B cell (primary cell): Measurements from ENCODE around the gene RAB3A. TPM values are rescaled to one million over a fixed set of nuclear protein-coding genes. Genes with fewer than 3 reads are reported as not detected.

Experiments
- ATAC-seq: fragments of 200-7000 bp; cut with Tn5 transposase; one replicate; pipeline ENCODE4 v1.10.0; 2021; ENCODE audit warnings: low read depth, mild to moderate bottlenecking, moderate number of reproducible peaks, moderate library complexity
- CTCF ChIA-PET: fragments of 350-600 bp; sonication (Branson Sonifier 250); formaldehyde crosslinking; loops from one replicate; lab custom pipeline; 2021; ENCODE audit warnings: antibody characterized with exemption, inconsistent platforms; lab: Charles Lee
- POLR2A ChIA-PET: fragments of 350-600 bp; sonication (Branson Sonifier 250); formaldehyde crosslinking; loops from one replicate; lab custom pipeline; 2021; ENCODE audit warnings: antibody characterized with exemption; lab: Charles Lee
- DNase-seq: peaks from one replicate; pipeline ENCODE4 v3.0.0; 2013
- H2AFZ ChIP-seq: 2 replicates; pipeline ENCODE4 v1.6.1; 2012; ENCODE audit warnings: mild to moderate bottlenecking, low read depth, low read length; ENCODE audit not compliant: insufficient read depth, poor library complexity, severe bottlenecking
- H3K27ac ChIP-seq, 2 donors: 1 replicate in 1 of 2; 2 replicates in 1 of 2; pipeline ENCODE4 v1.5.1; 2012 to 2013; ENCODE audit warnings: low read length in 2 of 2, mild to moderate bottlenecking in 2 of 2, moderate library complexity in 1 of 2
- H3K27me3 ChIP-seq, 4 experiments: fragments of 200-600 bp in 1 of 4; sonication (generic) in 1 of 4; replicated peaks in 1 of 4; 1 replicate in 2 of 4; 2 replicates in 2 of 4; pipeline versions ENCODE4 v1.6.1 to v1.7.0; 2013 to 2016; ENCODE audit warnings: low read length in 3 of 4, mild to moderate bottlenecking in 2 of 4, mixed read lengths in 1 of 4, moderate library complexity in 1 of 4; ENCODE audit not compliant: insufficient read depth in 4 of 4, control insufficient read depth in 3 of 4; ENCODE audit errors: control extremely low read depth in 1 of 4
- H3K36me3 ChIP-seq, 2 experiments: replicated peaks in 1 of 2; 1 replicate in 1 of 2; 2 replicates in 1 of 2; pipeline versions ENCODE4 v1.6.1 to v1.7.1; 2013; ENCODE audit warnings: low read length in 1 of 2; ENCODE audit not compliant: insufficient read depth in 2 of 2, control insufficient read depth in 1 of 2; ENCODE audit errors: control extremely low read depth in 1 of 2, extremely low read depth in 1 of 2
- H3K4me1 ChIP-seq, 2 donors: fragments of 200-600 bp in 1 of 2; sonication (generic) in 1 of 2; 1 replicate in 1 of 2; 2 replicates in 1 of 2; pipeline versions ENCODE4 v1.5.1 to v1.6.1; 2013 to 2017; ENCODE audit warnings: low read length in 2 of 2; ENCODE audit not compliant: control insufficient read depth in 2 of 2, insufficient read depth in 2 of 2
- H3K4me2 ChIP-seq: replicated peaks from 2 replicates; pipeline ENCODE3; 2012; ENCODE audit warnings: mild to moderate bottlenecking, low read depth, low read length; ENCODE audit not compliant: poor library complexity, severe bottlenecking
- H3K4me3 ChIP-seq, 5 experiments: fragments of 200-600 bp in 1 of 5; sonication (generic) in 1 of 5; 1 replicate in 3 of 5; 2 replicates in 2 of 5; pipeline versions ENCODE4 v1.5.1 to v1.7.0; 2011 to 2016; ENCODE audit warnings: low read length in 4 of 5, mild to moderate bottlenecking in 4 of 5, low read depth in 2 of 5, control low read depth in 1 of 5, moderate library complexity in 1 of 5; ENCODE audit not compliant: insufficient read depth in 1 of 5; ENCODE audit errors: control extremely low read depth in 1 of 5, extremely low read depth in 1 of 5
- H3K79me2 ChIP-seq: fragments of 200-600 bp; sonication (generic); one replicate; pipeline ENCODE4 v1.6.0; 2016; ENCODE audit warnings: low read length; ENCODE audit not compliant: control insufficient read depth, insufficient read depth
- H3K9ac ChIP-seq: fragments of 200-600 bp; sonication (generic); 2 replicates; pipeline ENCODE4 v1.6.1; 2017; ENCODE audit warnings: mild to moderate bottlenecking, low read length, moderate library complexity
- H3K9me3 ChIP-seq, 3 donors: one replicate each; pipeline versions ENCODE4 v1.6.1 to v1.7.1; 2013; ENCODE audit warnings: low read length in 2 of 3; ENCODE audit not compliant: control insufficient read depth in 2 of 3, insufficient read depth in 1 of 3; ENCODE audit errors: control extremely low read depth in 1 of 3
- H4K20me1 ChIP-seq: 2 replicates; pipeline ENCODE4 v1.6.0; 2012; ENCODE audit warnings: mild to moderate bottlenecking, low read length; ENCODE audit not compliant: insufficient read depth, control insufficient read depth, poor library complexity, severe bottlenecking
- H3K27ac Mint-ChIP-seq: one replicate; pipeline ENCODE4 v1.8.0; 2021; ENCODE audit warnings: mixed read lengths
- H3K27me3 Mint-ChIP-seq: one replicate; pipeline ENCODE4 v1.8.0; 2021; ENCODE audit warnings: mixed read lengths
- H3K4me1 Mint-ChIP-seq: one replicate; pipeline ENCODE4 v1.8.0; 2021; ENCODE audit warnings: mixed read lengths
- H3K4me3 Mint-ChIP-seq: one replicate; pipeline ENCODE4 v1.8.0; 2021; ENCODE audit warnings: mixed read lengths
- H3K9me3 Mint-ChIP-seq: one replicate; pipeline ENCODE4 v1.8.0; 2022; ENCODE audit warnings: mixed read lengths; ENCODE audit not compliant: insufficient read depth
- EZH2 ChIP-seq: IDR thresholded peaks from 2 replicates; pipeline ENCODE4 v1.6.1; 2012; ENCODE audit warnings: borderline replicate concordance, low read depth, mild to moderate bottlenecking, moderate library complexity, low read length; ENCODE audit not compliant: insufficient read depth, poor library complexity, severe bottlenecking
- WGBS: methylation state at CpG from one replicate; pipeline ENCODE4 v1.1.5; 2013; ENCODE audit warnings: missing lambda C conversion rate; ENCODE audit not compliant: insufficient coverage; 5-methylcytosine and 5-hydroxymethylcytosine counted together
- intact Hi-C: fragments of 100-400 bp; cut with micrococcal nuclease; formaldehyde crosslinking; loops from one replicate; pipeline ENCODE4 v1.10.0; 2022
- polyA plus RNA-seq: library from polyadenylated mRNA; depleted of rRNA; stranded (reverse); fragments of >200 nt; gene quantifications from 2 replicates; pipeline ENCODE4 v1.2.3, GENCODE V29; 2012
- total RNA-seq, 2 donors: library from RNA; stranded (reverse); fragments of 120-200 nt in 1 of 2; gene quantifications; 1 replicate in 1 of 2; 2 replicates in 1 of 2; pipeline versions ENCODE4 v1.2.3 to v1.2.4, GENCODE V29; 2013 to 2022
- TF ChIP-seq, protein P1 (sequence below): fragments of 200-600 bp; IDR thresholded peaks from one replicate; pipeline ENCODE4 v1.8.0; 2022; ENCODE audit warnings: antibody characterized with exemption, mild to moderate bottlenecking

The RAB3A gene
- total and polyA plus RNA-seq, 2 donors (not counting 1 experiment from before 2014, with no cell fraction given) = 7.7 to 10.4 TPM

DNA sequence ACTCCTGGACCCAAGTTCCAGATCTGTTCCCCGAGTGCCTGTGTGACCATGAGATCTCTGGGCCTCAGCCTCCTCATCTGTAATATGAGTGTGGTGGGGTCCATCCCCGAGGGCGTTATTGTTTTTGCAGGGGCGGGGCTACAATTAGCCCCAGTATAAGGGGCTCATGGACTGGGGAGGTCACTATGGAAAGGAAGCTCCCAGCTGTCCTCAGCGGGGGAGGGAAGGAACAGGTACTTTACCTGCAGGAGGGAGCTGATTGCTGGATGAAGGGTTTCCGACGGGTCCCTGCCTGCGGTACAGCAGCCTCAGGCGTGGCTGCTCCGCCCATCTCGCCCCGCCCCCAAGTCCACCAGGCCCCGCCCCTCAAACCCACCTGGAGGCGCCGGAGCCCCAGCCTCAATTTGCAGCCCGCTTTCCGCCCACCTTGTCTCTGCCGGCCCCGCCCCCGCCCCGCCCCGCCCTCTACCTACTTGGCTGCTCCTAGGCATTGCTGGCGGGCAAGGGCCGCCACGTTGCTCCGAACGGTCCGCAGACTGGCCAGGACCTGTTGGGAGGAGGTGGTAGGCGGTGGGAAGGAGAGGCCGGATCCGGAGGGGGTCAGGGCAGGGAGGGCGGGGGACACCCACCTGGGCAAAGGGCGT is 16.9 kb upstream of the RAB3A start:
- no peak for DNase-seq
- H3K4me3 Mint-ChIP-seq = peak overlapping the region; percentile 29

More for the DNA sequence above, 16.9 kb upstream of the RAB3A start:
- TF ChIP-seq, protein P1, sequence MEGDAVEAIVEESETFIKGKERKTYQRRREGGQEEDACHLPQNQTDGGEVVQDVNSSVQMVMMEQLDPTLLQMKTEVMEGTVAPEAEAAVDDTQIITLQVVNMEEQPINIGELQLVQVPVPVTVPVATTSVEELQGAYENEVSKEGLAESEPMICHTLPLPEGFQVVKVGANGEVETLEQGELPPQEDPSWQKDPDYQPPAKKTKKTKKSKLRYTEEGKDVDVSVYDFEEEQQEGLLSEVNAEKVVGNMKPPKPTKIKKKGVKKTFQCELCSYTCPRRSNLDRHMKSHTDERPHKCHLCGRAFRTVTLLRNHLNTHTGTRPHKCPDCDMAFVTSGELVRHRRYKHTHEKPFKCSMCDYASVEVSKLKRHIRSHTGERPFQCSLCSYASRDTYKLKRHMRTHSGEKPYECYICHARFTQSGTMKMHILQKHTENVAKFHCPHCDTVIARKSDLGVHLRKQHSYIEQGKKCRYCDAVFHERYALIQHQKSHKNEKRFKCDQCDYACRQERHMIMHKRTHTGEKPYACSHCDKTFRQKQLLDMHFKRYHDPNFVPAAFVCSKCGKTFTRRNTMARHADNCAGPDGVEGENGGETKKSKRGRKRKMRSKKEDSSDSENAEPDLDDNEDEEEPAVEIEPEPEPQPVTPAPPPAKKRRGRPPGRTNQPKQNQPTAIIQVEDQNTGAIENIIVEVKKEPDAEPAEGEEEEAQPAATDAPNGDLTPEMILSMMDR = no peak
- TF ChIP-seq EZH2 = no peak
- H3K4me3 ChIP-seq = no peak overlapping the region
- H3K9me3 ChIP-seq = peaks cover 0 to 42% (median 0%) of the 10 kb centered on the region in 3 donors
- H3K79me2 ChIP-seq = no peaks in the 10 kb centered on the region
- Mint-ChIP-seq H3K27me3 (peaks cover 30% of the 10 kb centered on the region), H3K4me1 (peaks cover 21% of the 10 kb centered on the region), H3K9me3 (no peaks in the 10 kb centered on the region), H3K27ac (no peak overlapping the region)
- no peak overlapping the region for H3K4me2 ChIP-seq
- POLR2A ChIA-PET = interaction anchor here (0.7 kb wide), 1 partner anchor 29 kb away, joined by 3 read pairs; no protein-coding TSS in a partner anchor
- no peaks in the 10 kb centered on the region for H3K36me3 ChIP-seq
- H3K27me3 ChIP-seq = peaks cover 0 to 60% (median 24%) of the 10 kb centered on the region in 4 experiments
- 11% methylated on average over 17 of the region's 33 CpGs for WGBS
- CTCF ChIA-PET = interaction anchor here (1.1 to 2.2 kb wide), 5 partner anchors 10 to 167 kb away, joined by 3 to 6 read pairs (median 4); no protein-coding TSS in a partner anchor
- H3K9ac ChIP-seq = no peak overlapping the region
- no peak overlapping the region for H3K27ac ChIP-seq
- H4K20me1 ChIP-seq = no peaks in the 10 kb centered on the region
- H2AFZ ChIP-seq = no peak overlapping the region
- ATAC-seq = no peak
- H3K4me1 ChIP-seq = peaks cover 19 to 20% of the 10 kb centered on the region in 2 donors
- intact Hi-C loops = no loop called here
